Thoracic aorta (tissue), 2 donors: ENCODE results near the gene CHCHD2. TPM values are rescaled to one million over a fixed set of nuclear protein-coding genes. Genes with fewer than 3 reads are reported as not detected.
A peak's percentile ranks its signal among the peaks of the same experiment; 100 is the strongest.
"Not testable (repeated sequence)": the region's sequence is repeated elsewhere in the genome, so short reads cannot be mapped to it uniquely, and the experiment has no call there.

ENCODE experiments used
- ATAC-seq: fragments of 150-250 bp; one replicate; pipeline ENCODE4 v1.8.0; 2017; ENCODE audit warnings: low read depth; ENCODE audit not compliant: insufficient number of reproducible peaks, low FRiP score
- DNase-seq: peaks from one replicate; pipeline ENCODE4 v3.0.0-alpha.2; 2020; ENCODE audit warnings: low spot score
- H3K27ac ChIP-seq, 2 donors: fragments of 200-600 bp; sonication (generic); 1 replicate in 1 of 2; 2 replicates in 1 of 2; pipeline ENCODE4 v1.5.1; 2016; ENCODE audit warnings: mild to moderate bottlenecking in 2 of 2, moderate library complexity in 2 of 2
- H3K27me3 ChIP-seq: fragments of 200-600 bp; sonication (generic); replicated peaks from 2 replicates; pipeline ENCODE4 v1.6.0; 2016; ENCODE audit warnings: mild to moderate bottlenecking; ENCODE audit not compliant: insufficient read depth
- H3K36me3 ChIP-seq: fragments of 200-600 bp; sonication (generic); one replicate; pipeline ENCODE4 v1.5.1; 2016
- H3K4me1 ChIP-seq, 2 donors: fragments of 200-600 bp; sonication (generic); 1 replicate in 1 of 2; 2 replicates in 1 of 2; pipeline versions ENCODE4 v1.5.1 to v1.6.0; 2016; ENCODE audit warnings: low read depth in 2 of 2, mild to moderate bottlenecking in 1 of 2; ENCODE audit not compliant: control insufficient read depth in 1 of 2
- H3K4me3 ChIP-seq: fragments of 200-600 bp; sonication (generic); 2 replicates; pipeline ENCODE4 v1.5.1; 2016; ENCODE audit warnings: mild to moderate bottlenecking
- H3K9me3 ChIP-seq: fragments of 200-600 bp; sonication (generic); 2 replicates; pipeline ENCODE4 v1.5.1; 2016
- total RNA-seq, 2 donors: library from RNA; depleted of rRNA; stranded (reverse); fragments of >200 nt; gene quantifications; one replicate each; pipeline versions ENCODE4 v1.1.0 to v1.2.3, GENCODE V29; 2016
- TF ChIP-seq, protein P1 (sequence below): fragments of 200-600 bp; sonication (generic); IDR thresholded peaks from one replicate; pipeline ENCODE4 v1.5.1; 2019; ENCODE audit warnings: antibody characterized with exemption

Gene CHCHD2
- total RNA-seq, 2 donors from 2014 or later, result 220 to 311 TPM

DNA sequence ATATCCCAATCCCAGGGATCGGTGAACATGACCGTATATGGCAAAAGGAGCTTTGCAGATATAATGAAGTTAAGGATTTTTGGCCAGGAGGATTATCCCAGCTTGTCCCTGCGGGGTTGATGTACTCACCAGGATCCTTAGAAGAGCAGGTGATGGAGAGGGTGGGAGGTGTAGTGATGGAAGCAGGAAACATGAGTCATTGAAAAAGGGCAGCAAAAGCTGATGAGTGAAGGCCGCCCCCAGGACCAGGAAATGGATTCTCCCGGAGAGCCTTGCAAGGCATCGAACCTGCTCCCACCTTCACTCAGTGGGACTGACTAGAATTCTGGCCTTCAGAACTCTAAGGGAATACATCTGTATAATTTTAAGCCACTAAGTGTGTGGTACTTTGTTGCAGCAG lies 15.2 kb upstream of the CHCHD2 start:
- DNase-seq (no peak), ATAC-seq (no peak)
- TF ChIP-seq, protein P1, sequence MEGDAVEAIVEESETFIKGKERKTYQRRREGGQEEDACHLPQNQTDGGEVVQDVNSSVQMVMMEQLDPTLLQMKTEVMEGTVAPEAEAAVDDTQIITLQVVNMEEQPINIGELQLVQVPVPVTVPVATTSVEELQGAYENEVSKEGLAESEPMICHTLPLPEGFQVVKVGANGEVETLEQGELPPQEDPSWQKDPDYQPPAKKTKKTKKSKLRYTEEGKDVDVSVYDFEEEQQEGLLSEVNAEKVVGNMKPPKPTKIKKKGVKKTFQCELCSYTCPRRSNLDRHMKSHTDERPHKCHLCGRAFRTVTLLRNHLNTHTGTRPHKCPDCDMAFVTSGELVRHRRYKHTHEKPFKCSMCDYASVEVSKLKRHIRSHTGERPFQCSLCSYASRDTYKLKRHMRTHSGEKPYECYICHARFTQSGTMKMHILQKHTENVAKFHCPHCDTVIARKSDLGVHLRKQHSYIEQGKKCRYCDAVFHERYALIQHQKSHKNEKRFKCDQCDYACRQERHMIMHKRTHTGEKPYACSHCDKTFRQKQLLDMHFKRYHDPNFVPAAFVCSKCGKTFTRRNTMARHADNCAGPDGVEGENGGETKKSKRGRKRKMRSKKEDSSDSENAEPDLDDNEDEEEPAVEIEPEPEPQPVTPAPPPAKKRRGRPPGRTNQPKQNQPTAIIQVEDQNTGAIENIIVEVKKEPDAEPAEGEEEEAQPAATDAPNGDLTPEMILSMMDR, result no peak
- no peak overlapping the region for H3K4me3 ChIP-seq
- no peaks in the 10 kb centered on the region for H3K36me3 ChIP-seq
- H3K4me1 ChIP-seq, result no peaks in the 10 kb centered on the region
- no peak overlapping the region for H3K27ac ChIP-seq
- no peaks in the 10 kb centered on the region for H3K9me3 ChIP-seq
- no peaks in the 10 kb centered on the region for H3K27me3 ChIP-seq

GRCh38 chr7:56115852-56116538 lies 9.7 kb upstream of the CHCHD2 start, which contains the start of gene NUPR2:
Gene NUPR2 (minus strand): TSS chr7:56116417. CDS start chr7:56116314, 103 bp downstream.
- no peak for DNase-seq
- Histone ChIP-seq H3K4me3 (peak within 1 kb of the TSS; percentile 68), H3K27me3 (no peaks in the 10 kb centered on the region), H3K27ac (peak within 1 kb of the TSS in 1 of 2 donors; percentile 19), H3K36me3 (no peaks in the 10 kb centered on the region), H3K4me1 (no peaks in the 10 kb centered on the region), H3K9me3 (no peaks in the 10 kb centered on the region)
- no peak for ATAC-seq
- TF ChIP-seq, protein P1, result no peak

DNA sequence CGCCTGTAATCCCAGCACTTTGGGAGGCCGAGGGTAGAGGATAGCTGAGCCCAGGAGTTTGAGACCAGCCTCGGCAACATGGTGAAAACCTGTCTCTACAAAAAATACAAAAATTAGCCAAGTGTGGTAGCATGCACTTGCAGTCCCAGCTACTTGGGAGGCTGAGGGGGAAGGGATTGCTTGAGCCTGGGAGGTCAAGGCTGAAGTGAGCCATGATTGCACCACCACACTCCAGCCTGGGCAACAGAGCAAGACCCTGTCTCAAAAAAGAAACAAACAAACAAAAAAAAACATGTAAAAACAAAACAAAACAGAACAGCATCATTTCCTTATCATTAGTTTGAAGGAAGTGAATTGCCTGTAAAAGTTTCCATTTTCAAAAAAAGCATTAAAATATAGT lies 6.0 kb upstream of the CHCHD2 start:
- not testable (repeated sequence) for DNase-seq, H3K4me3 ChIP-seq, H3K27ac ChIP-seq, H3K4me1 ChIP-seq, H3K9me3 ChIP-seq, H3K36me3 ChIP-seq, ATAC-seq, H3K27me3 ChIP-seq

- Histone ChIP-seq H3K4me3 (no peak overlapping the region), H3K9me3 (no peaks in the 10 kb centered on the region), H3K27ac (no peak overlapping the region), H3K36me3 (no peaks in the 10 kb centered on the region), H3K27me3 (no peaks in the 10 kb centered on the region), H3K4me1 (peaks cover 7% of the 10 kb centered on the region in 2 donors)
- TF ChIP-seq, protein P1, result no peak
- no peak for ATAC-seq
- no peak for DNase-seq
Observed at GRCh38 chr7:56110611-56111010, 4.3 kb upstream of the CHCHD2 start.

- DNase-seq (no peak), ATAC-seq (no peak)
- Histone ChIP-seq H3K27ac (peak overlapping the region in 1 of 2 donors; percentile 88), H3K9me3 (no peaks in the 10 kb centered on the region), H3K4me3 (no peak overlapping the region), H3K27me3 (no peaks in the 10 kb centered on the region), H3K4me1 (peaks cover 16 to 27% of the 10 kb centered on the region in 2 donors), H3K36me3 (peaks cover 12% of the 10 kb centered on the region)
- TF ChIP-seq, protein P1, result no peak
Observed at GRCh38 chr7:56107954-56108258, 1.6 kb upstream of the CHCHD2 start.

DNA sequence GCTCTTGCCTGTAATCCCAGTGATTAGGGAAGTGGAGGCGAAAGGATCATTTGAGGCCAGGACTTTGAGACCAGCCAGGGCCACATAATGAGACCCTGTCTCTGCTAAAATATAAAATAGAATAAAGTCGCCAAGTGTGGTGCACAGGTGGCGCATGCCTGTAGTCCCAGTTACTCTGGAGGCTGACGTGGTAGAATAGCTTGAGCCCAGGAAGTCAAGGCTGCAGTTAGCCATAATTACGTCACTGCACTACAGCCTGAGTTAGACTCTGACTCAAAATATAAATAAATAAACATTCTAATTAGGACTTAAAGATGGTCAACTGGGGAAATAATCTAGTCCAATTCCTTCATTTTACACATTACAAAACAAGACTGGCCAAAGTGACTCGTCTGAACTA lies 768 bp downstream of the CHCHD2 start:
- Histone ChIP-seq H3K36me3 (peaks cover 36% of the 10 kb centered on the region), H3K4me3 (peak overlapping the region; percentile 93), H3K9me3 (no peaks in the 10 kb centered on the region), H3K27me3 (no peaks in the 10 kb centered on the region), H3K27ac (peak overlapping the region; percentile 88 to 94), H3K4me1 (peaks cover 16 to 27% of the 10 kb centered on the region in 2 donors)
- ATAC-seq (no peak), DNase-seq (no peak)
- TF ChIP-seq, protein P1, result no peak

DNA sequence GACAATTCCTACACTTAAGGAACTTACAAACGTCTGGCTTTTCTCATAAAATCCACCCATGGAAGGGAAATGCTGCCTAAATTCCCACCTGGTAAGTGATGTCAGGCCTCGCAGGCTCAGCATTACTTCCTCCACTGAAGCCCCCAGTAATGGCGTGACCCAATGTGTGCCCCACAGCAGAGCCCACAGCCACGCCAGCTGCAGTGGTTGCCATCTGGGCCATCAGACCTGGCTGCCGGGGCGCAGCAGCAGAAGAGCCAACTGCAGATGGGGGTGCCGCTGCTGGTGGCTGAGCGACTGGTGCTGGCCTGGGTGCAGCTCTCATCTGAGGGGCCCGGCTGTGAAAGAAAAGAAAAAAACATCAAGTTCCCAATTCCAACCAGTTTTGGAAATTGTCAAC lies 2.1 kb downstream of the CHCHD2 start:
- not testable (repeated sequence) for ATAC-seq, H3K27me3 ChIP-seq, H3K9me3 ChIP-seq, H3K4me3 ChIP-seq, DNase-seq, H3K27ac ChIP-seq
- peaks cover 46% of the 10 kb centered on the region for H3K36me3 ChIP-seq
- peaks cover 16 to 27% of the 10 kb centered on the region in 2 donors for H3K4me1 ChIP-seq
